GM06990 (cell line): ENCODE results near the gene PEPD.

ENCODE experiments used
- DNase-seq: peaks from one replicate; pipeline ENCODE4 v3.0.0-alpha.2; 2011; ENCODE audit not compliant: insufficient read length; ENCODE audit errors: extremely low read depth
- H3K27me3 ChIP-seq: replicated peaks from 2 replicates; pipeline ENCODE4 v1.6.0; 2011; ENCODE audit warnings: low read length; ENCODE audit not compliant: control insufficient read depth, insufficient read depth
- H3K36me3 ChIP-seq: 2 replicates; pipeline ENCODE4 v1.5.1; 2011; ENCODE audit warnings: low read length; ENCODE audit not compliant: control insufficient read depth, insufficient read depth
- H3K4me3 ChIP-seq: replicated peaks from 2 replicates; pipeline ENCODE4 v1.5.1; 2011; ENCODE audit warnings: low read depth, mild to moderate bottlenecking, control low read depth, low read length
- CTCF ChIP-seq: IDR thresholded peaks from 2 replicates; pipeline ENCODE4 v1.5.1; 2011; ENCODE audit warnings: low read length, control low read depth, mild to moderate bottlenecking, inconsistent platforms; ENCODE audit not compliant: insufficient read depth, poor library complexity, severe bottlenecking

Gene PEPD

GRCh38 chr19:33343859-33344572 lies 177.6 kb downstream of the PEPD start:
- no peak overlapping the region for H3K4me3 ChIP-seq
- TF ChIP-seq CTCF = no peak
- H3K27me3 ChIP-seq = no peaks in the 10 kb centered on the region; the same call in 1 of the 2 replicates
- H3K36me3 ChIP-seq = no peaks in the 10 kb centered on the region
- no peak for DNase-seq

- no peak for TF ChIP-seq CTCF
- no peaks in the 10 kb centered on the region; the same call in 1 of the 2 replicates for H3K27me3 ChIP-seq
- DNase-seq = no peak
- no peaks in the 10 kb centered on the region for H3K36me3 ChIP-seq
- H3K4me3 ChIP-seq = no peak overlapping the region
Measured at GRCh38 chr19:33343301-33343700, 178.3 kb downstream of the PEPD start.

GRCh38 chr19:33340991-33341390 lies 180.6 kb downstream of the PEPD start:
- H3K27me3 ChIP-seq = no peaks in the 10 kb centered on the region
- no peak for TF ChIP-seq CTCF
- no peak for DNase-seq
- H3K36me3 ChIP-seq = no peaks in the 10 kb centered on the region
- no peak overlapping the region for H3K4me3 ChIP-seq

- H3K4me3 ChIP-seq = no peak overlapping the region
- TF ChIP-seq CTCF = no peak
- H3K36me3 ChIP-seq = no peaks in the 10 kb centered on the region
- DNase-seq = no peak
- H3K27me3 ChIP-seq = no peaks in the 10 kb centered on the region
Measured at GRCh38 chr19:33339016-33339984, 182.3 kb downstream of the PEPD start.
